HG03469 (cell line): ENCODE measurements around the gene ARHGAP40.

Experiments
- ATAC-seq: cut with Tn5 transposase; IDR thresholded peaks from one replicate; pipeline ENCODE4 v1.9.1; 2021; ENCODE audit warnings: mild to moderate bottlenecking, moderate library complexity, moderate number of reproducible peaks; ENCODE audit not compliant: unreplicated experiment

The ARHGAP40 gene

GRCh38 chr20:38674092-38674764 is 72.6 kb downstream of the ARHGAP40 start:
- no peak for ATAC-seq

DNA sequence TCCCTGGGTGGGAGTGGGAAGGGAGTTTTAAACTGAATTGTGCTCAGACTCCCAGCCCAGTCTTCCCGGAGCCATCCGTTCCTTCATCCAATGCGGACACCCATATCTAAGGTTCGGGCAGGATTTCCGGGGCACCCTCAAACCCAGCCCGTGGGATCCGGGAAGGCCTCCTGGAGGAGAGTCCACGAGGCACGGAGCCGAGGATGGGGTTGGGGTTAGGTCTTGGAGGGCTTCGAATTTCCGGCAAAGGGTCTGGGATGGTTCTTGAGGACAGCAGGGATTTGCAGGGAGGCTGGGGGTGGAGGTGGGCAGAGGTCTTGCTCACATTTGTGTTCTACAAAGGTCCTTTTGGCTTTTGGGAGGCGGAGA is 73.1 kb downstream of the ARHGAP40 start:
- no peak for ATAC-seq

- ATAC-seq, result no peak
Observed at GRCh38 chr20:38676576-38676975, 75.0 kb downstream of the ARHGAP40 start.

DNA sequence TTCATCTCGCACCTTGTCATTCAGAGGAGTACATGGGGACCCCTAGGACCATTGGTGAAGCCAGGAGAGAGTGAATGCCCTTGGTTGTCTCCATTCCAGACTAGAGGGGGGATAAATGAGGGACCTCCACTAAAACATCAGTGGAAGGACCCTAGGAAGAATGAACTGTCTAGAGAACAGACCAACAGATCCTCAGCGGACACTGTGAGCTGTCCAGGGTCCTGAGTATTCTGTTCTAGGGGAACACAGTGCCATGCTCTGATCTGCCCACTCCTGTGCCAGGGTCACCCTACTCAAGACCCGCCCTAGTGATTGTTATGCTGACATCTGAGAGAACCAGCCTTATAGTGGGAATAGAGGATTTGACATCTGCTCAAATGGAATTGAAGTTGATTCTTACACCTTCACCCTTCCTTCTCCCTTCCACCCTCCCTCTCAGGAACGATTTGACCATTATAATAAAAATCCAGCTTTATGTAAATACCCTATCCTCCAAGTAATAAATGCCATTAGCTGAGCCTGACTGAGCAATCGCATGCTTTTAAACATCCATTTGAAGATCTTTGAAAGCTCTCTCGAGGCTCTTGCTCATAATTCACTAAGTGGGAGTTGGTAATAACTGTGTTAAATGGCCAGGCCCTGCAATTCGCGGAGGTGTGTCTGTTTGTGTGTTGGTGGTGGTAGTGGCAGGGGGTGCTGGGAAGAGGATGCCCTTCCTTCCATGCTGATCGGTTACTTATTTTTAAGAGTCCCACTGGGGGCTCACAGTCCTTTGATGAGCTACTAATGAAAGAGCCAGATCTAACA is 79.1 kb downstream of the ARHGAP40 start:
- ATAC-seq, result no peak

- ATAC-seq, result no peak
Observed at GRCh38 chr20:38685271-38685670, 83.7 kb downstream of the ARHGAP40 start.

- no peak for ATAC-seq
Observed at GRCh38 chr20:38685853-38686473, 84.4 kb downstream of the ARHGAP40 start.

DNA sequence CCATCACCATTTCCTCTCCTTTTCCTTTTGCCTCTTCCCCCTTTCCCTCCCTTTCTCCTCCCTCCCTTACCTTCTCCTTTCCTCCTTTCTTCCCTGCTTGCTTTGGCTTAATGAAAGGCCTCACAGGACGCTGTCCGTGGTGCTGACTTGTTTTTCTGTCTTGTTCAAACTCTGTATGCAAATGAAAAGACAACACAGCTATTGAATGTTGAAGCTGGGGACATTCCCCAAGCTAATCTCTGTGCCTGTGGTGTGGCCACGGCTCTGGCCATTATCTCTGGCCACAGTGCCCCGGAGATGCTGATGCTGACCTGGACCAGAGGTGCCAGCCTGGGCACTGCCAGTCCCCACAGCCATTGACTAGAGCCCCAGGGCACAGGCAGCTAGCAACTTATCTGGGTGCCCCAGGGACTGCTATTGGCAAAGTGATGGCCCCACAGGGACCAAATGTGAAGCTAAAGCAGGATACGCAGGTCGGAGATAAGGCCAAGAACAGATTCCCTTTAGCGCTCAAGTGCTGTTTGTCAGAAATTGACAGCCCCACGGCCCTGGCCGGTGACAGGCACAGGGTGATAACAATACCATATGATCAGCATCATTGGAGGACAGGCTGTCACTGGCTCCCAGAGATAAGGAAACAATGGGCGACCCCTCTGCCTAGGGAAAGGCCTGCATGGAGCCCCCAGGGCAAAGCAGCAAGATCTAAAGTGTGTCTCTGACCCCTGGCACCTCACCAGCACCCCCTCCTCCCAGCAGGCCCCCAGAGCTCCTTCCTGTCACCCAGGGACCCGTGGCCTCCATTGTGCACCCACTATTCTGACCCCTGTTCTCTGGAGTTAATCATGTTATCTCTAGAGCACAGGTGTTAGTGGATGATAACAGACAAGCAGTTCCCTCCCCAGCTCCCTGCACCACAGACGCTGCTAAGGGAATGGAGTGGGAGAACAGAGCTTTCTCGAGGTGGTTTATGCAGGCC is 91.1 kb downstream of the ARHGAP40 start:
- ATAC-seq, result no peak

DNA sequence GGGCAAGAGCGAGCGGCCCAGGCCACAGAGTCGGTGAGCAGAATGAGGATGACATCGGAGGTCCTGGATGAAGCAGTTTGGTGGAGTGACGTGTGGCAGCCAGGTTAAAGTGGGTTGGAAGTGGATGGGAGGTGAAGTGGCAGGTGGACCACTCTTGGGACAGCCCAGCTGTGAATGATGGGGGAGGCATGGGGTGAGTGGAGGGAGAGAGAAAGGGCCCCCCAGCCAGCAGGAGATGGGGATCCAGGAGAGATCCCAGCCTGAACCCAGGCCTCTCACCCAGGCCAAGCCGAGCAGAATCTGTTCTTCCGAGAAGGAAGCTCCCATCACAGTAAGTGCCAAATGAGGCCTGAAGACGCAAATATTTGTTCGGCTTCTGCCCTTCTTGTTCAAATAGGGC is 95.7 kb downstream of the ARHGAP40 start:
- ATAC-seq, result no peak

GRCh38 chr20:38698541-38698940 is 96.9 kb downstream of the ARHGAP40 start:
- no peak for ATAC-seq

- no peak for ATAC-seq
Observed at GRCh38 chr20:38700141-38700540, 98.5 kb downstream of the ARHGAP40 start.
